ENCODE results near the gene BMP7.

The BMP7 gene

DNA sequence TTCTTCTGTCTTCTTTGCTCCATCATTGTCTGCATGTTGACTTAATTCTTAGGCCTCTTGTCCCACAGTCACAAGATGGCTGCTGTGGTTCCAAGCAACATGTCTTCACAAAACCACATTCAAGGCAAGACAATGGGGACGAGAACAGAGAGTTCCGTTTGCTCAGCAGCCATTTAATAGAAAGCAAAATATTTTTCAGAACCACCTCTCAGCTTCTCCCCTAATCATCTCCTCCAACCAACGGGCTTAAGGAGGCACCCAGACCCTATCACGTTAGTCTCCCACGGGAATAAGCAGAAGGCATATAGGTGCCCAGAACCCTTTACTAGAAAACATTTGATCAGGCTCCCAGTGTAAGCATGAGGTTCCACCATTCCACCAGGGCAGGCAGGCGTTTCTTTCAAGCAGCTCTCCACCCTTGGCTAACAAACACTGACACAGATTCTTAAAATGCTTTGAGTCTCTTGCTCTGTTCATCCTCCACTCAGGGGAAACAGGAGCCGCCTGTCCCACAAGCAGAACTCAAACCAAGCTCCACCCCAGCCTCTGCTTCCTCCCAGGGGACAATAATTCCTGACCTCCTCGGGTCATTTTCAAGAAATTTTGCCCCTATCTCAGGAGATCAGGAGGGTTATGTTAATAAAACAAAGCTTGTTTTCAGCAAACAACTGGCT lies 19.0 kb downstream of the BMP7 start:
- no peak overlapping the region for H3K4me3 ChIP-seq (ENCODE audit: low read depth, low read length)
- TF ChIP-seq, protein P1, sequence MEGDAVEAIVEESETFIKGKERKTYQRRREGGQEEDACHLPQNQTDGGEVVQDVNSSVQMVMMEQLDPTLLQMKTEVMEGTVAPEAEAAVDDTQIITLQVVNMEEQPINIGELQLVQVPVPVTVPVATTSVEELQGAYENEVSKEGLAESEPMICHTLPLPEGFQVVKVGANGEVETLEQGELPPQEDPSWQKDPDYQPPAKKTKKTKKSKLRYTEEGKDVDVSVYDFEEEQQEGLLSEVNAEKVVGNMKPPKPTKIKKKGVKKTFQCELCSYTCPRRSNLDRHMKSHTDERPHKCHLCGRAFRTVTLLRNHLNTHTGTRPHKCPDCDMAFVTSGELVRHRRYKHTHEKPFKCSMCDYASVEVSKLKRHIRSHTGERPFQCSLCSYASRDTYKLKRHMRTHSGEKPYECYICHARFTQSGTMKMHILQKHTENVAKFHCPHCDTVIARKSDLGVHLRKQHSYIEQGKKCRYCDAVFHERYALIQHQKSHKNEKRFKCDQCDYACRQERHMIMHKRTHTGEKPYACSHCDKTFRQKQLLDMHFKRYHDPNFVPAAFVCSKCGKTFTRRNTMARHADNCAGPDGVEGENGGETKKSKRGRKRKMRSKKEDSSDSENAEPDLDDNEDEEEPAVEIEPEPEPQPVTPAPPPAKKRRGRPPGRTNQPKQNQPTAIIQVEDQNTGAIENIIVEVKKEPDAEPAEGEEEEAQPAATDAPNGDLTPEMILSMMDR (IDR thresholded peaks at IDR 0.05; ENCODE audit: low read depth, low read length): no peak

DNA sequence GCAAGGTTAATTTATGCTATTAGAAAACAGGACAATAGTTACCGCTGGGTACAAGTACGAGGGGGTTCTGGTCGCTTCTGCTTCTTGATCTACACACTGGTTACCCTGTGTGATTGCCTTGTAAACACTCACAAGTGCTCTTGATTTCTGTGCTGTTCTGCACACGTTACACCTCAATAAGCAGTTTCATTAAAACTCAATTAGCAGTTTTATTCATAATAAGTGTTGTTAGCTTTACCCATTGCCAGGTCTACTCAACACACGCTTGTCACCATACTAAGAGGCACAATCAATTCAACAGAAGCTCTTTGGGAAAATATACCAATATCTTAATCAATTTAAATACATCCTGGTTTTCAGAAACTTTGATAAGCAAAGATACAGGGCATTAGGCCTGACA lies 20.4 kb downstream of the BMP7 start:
- TF ChIP-seq, protein P1 (IDR thresholded peaks at IDR 0.05; ENCODE audit: low read depth, low read length): no peak
- no peak overlapping the region for H3K4me3 ChIP-seq (ENCODE audit: low read depth, low read length)

DNA sequence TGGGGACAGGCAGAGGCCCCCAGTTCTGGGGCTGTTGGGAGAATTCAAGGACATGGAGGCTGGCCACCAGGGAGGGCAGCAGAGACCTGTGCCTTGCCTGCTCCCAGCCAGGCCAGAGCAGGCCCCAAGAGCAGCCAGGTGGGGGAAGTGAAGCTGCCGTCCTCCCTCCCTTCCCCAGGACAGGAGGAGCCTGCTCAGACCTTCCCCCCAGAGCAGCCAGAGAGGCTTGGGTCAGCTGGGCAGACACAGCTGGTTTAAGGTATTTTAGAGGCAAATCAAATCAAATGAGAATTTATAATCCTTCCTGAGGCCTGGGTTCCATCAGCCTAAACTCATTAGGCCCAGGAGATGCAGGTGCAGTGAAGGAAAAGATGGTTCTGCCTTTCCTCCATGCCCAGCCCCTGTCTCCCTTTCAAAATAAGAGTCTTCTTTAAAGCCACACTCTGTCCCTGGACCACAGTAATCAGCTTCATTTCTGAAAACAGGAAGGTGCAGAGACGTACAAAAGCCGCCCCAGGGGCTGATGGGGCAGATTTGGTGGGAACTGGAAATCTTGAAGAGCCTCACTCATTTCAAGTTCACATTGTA lies 21.7 kb downstream of the BMP7 start:
- H3K4me3 ChIP-seq (ENCODE audit: low read depth, low read length): no peak overlapping the region
- TF ChIP-seq, protein P1 (IDR thresholded peaks at IDR 0.05; ENCODE audit: low read depth, low read length): no peak

GRCh38 chr20:57244221-57244585 lies 22.2 kb downstream of the BMP7 start:
- H3K4me3 ChIP-seq (ENCODE audit: low read depth, low read length): no peak overlapping the region
- TF ChIP-seq, protein P1 (IDR thresholded peaks at IDR 0.05; ENCODE audit: low read depth, low read length): no peak

DNA sequence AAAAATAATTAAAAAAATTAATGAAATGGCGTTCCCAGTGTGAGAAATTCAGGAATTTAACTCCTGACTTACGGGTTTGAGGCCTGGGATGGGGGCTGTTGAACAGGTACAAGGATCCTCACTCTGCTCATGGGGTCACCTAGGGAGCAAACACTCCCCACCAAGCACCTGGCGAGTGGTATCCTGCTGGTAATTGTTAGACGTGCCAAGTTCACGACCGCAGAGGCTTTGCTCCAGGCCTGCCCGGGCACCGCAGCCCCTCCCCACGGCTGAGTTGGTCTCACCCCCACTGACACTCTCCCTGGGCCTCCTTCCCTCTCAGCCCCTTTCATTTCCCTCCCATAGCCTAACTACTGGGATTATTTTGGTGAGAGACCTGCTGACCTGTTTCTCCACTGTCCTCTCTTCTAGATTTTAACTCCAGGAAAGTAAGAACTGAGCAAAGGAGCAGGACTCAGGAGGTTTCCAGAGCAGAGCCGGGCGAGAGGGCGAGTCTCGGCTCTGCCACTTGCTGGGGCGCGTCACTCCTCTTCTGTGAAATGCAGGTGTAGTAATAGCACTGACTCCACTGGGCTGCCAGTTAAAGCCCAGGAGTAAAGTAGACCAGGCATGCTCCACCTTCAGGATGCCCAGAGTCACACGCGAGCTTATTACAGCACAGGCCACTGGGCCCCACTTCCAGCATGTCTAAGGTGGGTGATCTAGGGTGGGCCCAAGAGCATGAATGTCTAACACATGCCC lies 22.8 kb downstream of the BMP7 start:
- TF ChIP-seq, protein P1 (IDR thresholded peaks at IDR 0.05; ENCODE audit: low read depth, low read length): no peak
- no peak overlapping the region for H3K4me3 ChIP-seq (ENCODE audit: low read depth, low read length)

DNA sequence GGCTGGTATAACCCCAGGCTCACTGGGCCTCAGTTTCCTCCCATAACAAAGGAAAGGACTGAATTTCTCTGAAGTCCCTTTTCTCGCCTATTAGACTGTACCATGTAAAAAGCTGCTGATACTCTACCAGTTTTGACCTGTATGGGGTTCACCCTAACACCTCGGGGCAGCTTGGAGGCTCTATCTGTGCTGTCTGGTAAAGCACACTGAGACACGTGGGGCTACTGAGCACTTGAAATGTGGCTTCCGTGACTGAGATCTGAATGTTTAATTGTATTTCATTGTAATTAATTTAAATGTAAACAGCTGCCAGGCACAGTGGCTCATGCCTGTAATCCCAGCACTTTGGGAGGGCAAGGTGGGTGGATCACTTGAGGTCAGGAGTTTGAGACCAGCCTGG lies 24.0 kb downstream of the BMP7 start:
- TF ChIP-seq, protein P1 (IDR thresholded peaks at IDR 0.05; ENCODE audit: low read depth, low read length): no peak
- no peak overlapping the region for H3K4me3 ChIP-seq (ENCODE audit: low read depth, low read length)

Data from WI38 (cell line).